Femur (tissue), 1 donor: ENCODE measurements around the gene G2E3.

Experiments used
- DNase-seq: peaks from one replicate; pipeline ENCODE4 v3.0.0-alpha.2; 2017

G2E3 gene

GRCh38 chr14:30657050-30657449, 98.1 kb downstream of the G2E3 start:
- no peak for DNase-seq

GRCh38 chr14:30657606-30658163, 98.7 kb downstream of the G2E3 start:
- no peak for DNase-seq

GRCh38 chr14:30658645-30659044, 99.7 kb downstream of the G2E3 start:
- DNase-seq = no peak

GRCh38 chr14:30669594-30669993, 110.6 kb downstream of the G2E3 start:
- DNase-seq = no peak
